Activated T-helper 1 cell treated with anti-CD3 and anti-CD28 coated beads, Interleukin-2, amount 50 U/mL, for 16 hours (primary cell): Measurements from ENCODE around the gene WNT6.

Source experiments
- DNase-seq, 2 donors: peaks; one replicate each; pipeline ENCODE4 v3.0.0-alpha.2; 2020; ENCODE audit warnings: low read depth in 1 of 2, low spot score in 1 of 2

Gene WNT6

GRCh38 chr2:218859556-218859987 lies at the start of gene WNT6:
WNT6 (plus strand) TSS chr2:218859805; CDS start chr2:218860038, 233 bp downstream.
- no peak for DNase-seq

DNA sequence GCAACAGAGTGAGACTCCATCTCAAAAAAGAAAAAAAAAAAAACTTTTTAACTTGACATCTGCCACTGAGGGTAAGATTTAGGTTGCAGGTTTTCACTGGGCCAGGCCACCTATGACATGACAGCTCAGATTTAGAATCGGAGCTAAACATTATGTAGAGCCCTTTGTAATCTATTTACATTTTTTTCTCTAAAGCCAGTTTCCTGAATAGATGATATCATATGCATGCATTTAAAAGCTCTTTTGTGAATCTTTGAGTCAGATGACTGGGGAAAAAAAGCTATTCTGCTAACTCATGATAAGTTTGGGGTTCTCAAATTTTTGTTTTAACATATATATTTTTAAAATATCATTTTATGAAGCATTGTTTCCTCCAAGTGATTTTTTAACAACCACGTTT lies 49.3 kb upstream of the WNT6 start:
- no peak for DNase-seq

DNA sequence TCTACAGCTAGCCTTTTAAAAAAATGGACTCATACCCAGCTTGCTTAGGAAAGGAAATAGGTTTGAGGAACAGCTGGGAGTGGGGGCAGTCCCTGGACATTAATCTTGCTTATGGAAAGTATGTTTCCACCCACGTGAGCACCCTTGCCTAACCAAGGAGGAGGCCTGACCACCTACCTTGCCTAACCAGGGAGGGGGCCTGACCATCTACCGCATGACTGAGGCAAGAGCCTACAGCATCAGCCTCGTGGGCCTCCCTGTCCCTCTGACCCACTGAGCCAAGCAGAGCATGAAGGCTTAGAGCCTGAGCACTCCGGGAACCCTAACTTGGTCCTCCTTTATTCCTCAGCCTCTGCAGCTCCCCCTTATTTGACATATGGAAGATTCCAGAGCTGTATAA lies 48.2 kb upstream of the WNT6 start:
- DNase-seq, result no peak

- no peak for DNase-seq
These were observed 47.3 kb upstream of the WNT6 start for GRCh38 chr2:218812096-218812815.

GRCh38 chr2:218812861-218813260 lies 46.7 kb upstream of the WNT6 start:
- no peak for DNase-seq

DNA sequence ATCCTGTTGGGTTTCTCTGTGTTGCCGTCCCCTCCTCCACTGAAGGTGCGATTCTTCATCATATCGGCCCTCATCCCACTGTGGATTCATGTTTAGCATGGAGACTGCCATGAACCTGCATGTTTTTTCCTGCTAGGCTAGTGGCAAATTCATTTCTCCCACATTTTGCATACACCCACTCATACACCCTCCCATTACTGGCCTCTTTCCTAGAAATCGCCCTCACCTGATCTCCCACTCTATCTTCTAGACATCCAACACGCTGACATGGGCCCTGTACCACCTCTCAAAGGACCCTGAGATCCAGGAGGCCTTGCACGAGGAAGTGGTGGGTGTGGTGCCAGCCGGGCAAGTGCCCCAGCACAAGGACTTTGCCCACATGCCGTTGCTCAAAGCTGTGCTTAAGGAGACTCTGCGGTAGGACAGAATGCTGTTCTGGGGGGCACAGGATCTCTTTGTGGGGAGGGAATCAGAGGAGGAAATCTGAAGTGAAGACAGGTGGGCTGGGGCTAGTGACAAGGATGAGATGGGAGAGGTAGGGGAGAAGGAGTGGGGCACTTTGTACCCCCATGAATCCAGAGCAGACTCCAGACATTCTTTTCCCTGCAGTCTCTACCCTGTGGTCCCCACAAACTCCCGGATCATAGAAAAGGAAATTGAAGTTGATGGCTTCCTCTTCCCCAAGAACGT lies 45.7 kb upstream of the WNT6 start:
- DNase-seq, result no peak

- DNase-seq, result no peak
These were observed 44.9 kb upstream of the WNT6 start for GRCh38 chr2:218814540-218815243.

DNA sequence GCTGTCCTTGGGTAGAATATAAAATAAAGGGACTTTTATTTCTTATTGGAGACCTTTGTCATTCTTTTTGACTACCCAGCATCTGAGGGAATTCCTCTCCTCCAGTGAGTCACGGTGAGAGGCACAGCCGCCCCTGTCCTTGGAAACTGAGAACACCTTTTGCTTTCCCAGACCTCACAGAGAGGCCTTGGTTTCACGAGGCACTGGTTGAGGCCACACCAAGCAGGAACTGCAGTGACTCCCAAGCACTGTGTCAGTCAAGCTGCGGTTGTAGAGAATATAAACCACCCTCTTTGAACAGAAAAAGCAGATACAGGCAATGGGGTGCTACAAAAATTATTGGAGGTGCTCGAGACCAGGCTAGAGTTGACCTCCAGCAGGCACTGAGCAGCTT lies 44.4 kb upstream of the WNT6 start:
- no peak for DNase-seq

DNA sequence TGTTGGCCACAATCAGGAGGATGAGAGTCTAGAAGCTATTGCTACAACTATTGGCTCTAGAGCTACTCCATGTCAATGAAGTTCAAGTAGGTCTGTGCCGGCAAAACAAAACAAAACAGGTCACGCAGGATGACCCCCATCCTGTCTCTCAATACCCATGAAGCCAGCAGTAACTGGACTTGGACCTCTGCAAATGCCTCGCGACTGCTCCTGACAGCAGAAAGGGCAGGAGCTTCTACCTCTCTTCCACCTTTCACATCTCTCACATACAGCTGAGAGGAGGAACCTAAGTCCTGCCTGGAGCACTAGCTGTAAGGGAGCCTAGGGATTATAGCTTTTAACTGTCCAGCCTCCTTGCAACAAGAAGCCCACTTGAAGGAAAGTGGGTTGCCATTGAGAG lies 44.0 kb upstream of the WNT6 start:
- DNase-seq, result no peak

GRCh38 chr2:218816561-218817011 lies 43.0 kb upstream of the WNT6 start:
- no peak for DNase-seq

GRCh38 chr2:218819093-218819492 lies 40.5 kb upstream of the WNT6 start:
- no peak for DNase-seq

GRCh38 chr2:218820746-218821369 lies 38.7 kb upstream of the WNT6 start:
- DNase-seq, result no peak

GRCh38 chr2:218821605-218822211 lies 37.9 kb upstream of the WNT6 start:
- no peak for DNase-seq

- no peak for DNase-seq
These were observed 37.0 kb upstream of the WNT6 start for GRCh38 chr2:218822622-218823021.

DNA sequence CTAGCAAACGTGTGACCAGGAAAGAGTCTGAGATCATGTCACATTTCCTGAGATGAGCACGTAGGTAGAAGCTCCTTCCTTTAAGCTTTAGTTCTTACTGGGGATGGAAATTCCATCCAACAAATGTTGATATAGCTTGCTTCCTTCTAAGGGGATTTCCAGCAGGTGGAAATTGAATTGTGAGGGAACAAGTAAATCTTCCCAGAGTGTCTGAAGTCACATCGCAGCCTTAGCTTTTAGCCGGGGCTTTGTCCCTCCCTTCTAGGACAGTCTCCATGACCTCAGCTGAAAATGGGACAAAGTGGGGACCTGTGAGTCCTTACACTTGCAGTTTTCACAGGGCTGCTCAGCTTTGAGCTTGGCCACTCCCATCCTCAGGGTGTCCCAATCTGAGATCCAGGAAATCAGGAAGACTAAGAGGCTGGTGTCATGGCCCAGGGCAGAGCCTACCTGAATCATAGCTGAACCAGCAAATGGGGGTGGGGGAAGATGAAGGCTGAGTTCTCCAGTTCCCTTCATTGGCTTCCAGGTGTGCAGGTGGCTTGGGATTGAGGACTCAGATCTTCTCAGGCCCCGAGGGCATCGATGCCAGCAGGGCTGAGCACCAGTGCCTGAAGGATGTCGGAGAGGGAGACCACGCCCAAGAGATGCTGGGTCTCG lies 36.3 kb upstream of the WNT6 start:
- no peak for DNase-seq

- no peak for DNase-seq
These were observed 35.6 kb upstream of the WNT6 start for GRCh38 chr2:218824004-218824403.

DNA sequence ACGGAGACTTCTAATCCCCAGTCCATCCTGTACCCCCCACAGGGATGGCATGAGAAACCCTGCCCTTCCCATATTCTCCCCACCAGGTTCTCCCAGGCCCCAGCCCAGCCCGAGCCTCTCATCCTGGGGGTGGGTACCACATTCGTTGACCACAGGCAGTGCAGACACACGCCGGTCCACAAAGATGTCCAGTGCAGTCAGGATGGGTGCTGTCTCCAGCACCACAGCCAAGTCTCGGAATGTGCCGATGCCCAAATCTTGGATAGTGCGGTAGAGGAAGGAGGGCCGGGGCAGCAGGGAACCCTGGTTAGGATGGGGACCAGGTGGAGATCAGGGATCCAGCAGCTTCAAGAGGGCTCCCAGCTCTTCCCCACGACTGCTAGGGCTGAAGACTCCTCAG lies 32.8 kb upstream of the WNT6 start:
- DNase-seq, result no peak

GRCh38 chr2:218827701-218828476 lies 31.7 kb upstream of the WNT6 start:
- DNase-seq, result no peak

- no peak for DNase-seq
These were observed 31.2 kb upstream of the WNT6 start for GRCh38 chr2:218828477-218828778.

DNA sequence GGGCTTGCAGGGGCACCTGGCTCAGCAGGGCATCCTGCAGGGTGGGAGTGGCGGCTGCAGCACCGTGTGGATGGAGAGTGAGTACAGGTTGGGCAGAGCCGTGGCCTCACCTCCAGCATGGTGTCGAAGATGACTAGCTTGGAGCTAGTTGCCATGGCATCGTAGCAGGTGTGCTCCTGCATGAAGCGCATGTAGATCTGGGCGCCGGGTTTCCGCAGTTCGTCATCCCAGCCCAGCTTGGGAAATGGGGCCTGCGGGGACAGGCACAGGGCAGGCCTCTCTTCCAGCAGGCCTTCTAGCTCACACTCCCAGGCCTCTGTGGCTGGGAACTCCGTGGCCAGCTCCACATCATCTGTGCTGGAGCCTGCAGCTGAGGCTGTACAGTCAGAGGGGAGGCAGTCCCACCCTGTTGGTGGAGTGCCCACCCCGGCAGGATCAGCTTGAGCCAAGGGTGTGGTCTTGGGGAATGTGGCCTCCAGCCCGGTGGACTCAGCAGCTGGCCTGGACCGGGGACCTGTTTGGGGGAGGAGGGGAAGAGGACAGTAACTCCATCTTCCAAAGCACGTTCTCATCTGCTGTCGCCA lies 29.6 kb upstream of the WNT6 start:
- no peak for DNase-seq
